SK-N-MC (cell line): ENCODE measurements around the gene DUX4.
"Not testable (repeated sequence)": the region's sequence is repeated elsewhere in the genome, so short reads cannot be mapped to it uniquely, and the experiment has no call there.

Source experiments
- EZH2 ChIP-seq: fragments of 200-600 bp; sonication (generic); IDR thresholded peaks from one replicate; pipeline ENCODE4 v1.6.1; 2017; ENCODE audit warnings: antibody characterized with exemption
- FOXP2 ChIP-seq: optimal IDR thresholded peaks from 2 replicates; pipeline ENCODE3; 2011; ENCODE audit warnings: mild to moderate bottlenecking, moderate library complexity; ENCODE audit not compliant: insufficient read depth; ENCODE audit errors: extremely low read length, control extremely low read depth
- POLR2AphosphoS5 ChIP-seq: IDR thresholded peaks from 2 replicates; pipeline ENCODE4 v1.6.1; 2012; ENCODE audit warnings: mild to moderate bottlenecking, low read depth, low read length, borderline replicate concordance

DNA sequence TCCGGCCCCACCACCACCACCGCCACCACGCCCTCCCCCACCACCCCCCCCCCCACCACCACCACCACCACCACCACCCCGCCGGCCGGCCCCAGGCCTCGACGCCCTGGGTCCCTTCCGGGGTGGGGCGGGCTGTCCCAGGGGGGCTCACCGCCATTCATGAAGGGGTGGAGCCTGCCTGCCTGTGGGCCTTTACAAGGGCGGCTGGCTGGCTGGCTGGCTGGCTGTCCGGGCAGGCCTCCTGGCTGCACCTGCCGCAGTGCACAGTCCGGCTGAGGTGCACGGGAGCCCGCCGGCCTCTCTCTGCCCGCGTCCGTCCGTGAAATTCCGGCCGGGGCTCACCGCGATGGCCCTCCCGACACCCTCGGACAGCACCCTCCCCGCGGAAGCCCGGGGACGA, at the start of gene DUX4:
- TF ChIP-seq POLR2AphosphoS5, EZH2, FOXP2: not testable (repeated sequence)
